Prostate gland (tissue), 2 donors: ENCODE data around the gene GNG13. TPM values are rescaled to one million over a fixed set of nuclear protein-coding genes. Genes with fewer than 3 reads are reported as not detected.

Source experiments
- DNase-seq: peaks from one replicate; pipeline ENCODE4 v3.0.0-alpha.2; 2019; ENCODE audit warnings: low spot score
- H3K27ac ChIP-seq, 2 donors: fragments of 200-600 bp; sonication (generic); 2 replicates each; pipeline ENCODE4 v1.5.1; 2017 to 2019
- H3K27me3 ChIP-seq: fragments of 200-600 bp; sonication (generic); replicated peaks from 2 replicates; pipeline ENCODE4 v1.5.1; 2019; ENCODE audit not compliant: insufficient read depth
- H3K36me3 ChIP-seq, 2 donors: fragments of 200-600 bp; sonication (generic); 1 replicate in 1 of 2; 2 replicates in 1 of 2; pipeline versions ENCODE4 v1.5.1 to v1.8.1; 2017 to 2019
- H3K4me1 ChIP-seq: fragments of 200-600 bp; sonication (generic); replicated peaks from 2 replicates; pipeline ENCODE4 v1.5.1; 2019
- H3K4me3 ChIP-seq, 2 donors: fragments of 200-600 bp; sonication (generic); 2 replicates each; pipeline ENCODE4 v1.5.1; 2017 to 2019
- H3K9me3 ChIP-seq: fragments of 200-600 bp; sonication (generic); 2 replicates; pipeline ENCODE4 v1.5.1; 2017
- CTCF ChIP-seq, 4 experiments: fragments of 200-600 bp in 2 of 4; fragments of 450-650 bp in 2 of 4; sonication (generic) in 2 of 4; IDR thresholded peaks; 1 replicate in 3 of 4; 2 replicates in 1 of 4; pipeline ENCODE4 v1.5.1; 2016 to 2019; ENCODE audit warnings: antibody characterized with exemption in 4 of 4, mild to moderate bottlenecking in 2 of 4, moderate library complexity in 2 of 4
- POLR2A ChIP-seq: fragments of 450-650 bp; IDR thresholded peaks from one replicate; pipeline ENCODE4 v1.6.1; 2016; ENCODE audit warnings: antibody characterized with exemption, mild to moderate bottlenecking
- POLR2AphosphoS5 ChIP-seq: sonication (generic); formaldehyde crosslinking; IDR thresholded peaks from one replicate; pipeline ENCODE4 v1.6.1; 2017; ENCODE audit warnings: antibody characterized with exemption
- WGBS: methylation state at CpG from one replicate; pipeline ENCODE4 v1.1.5; 2018; 5-methylcytosine and 5-hydroxymethylcytosine counted together
- intact Hi-C: fragments of 100-400 bp; cut with DNase I; formaldehyde crosslinking; loops from one replicate; pipeline ENCODE4 v1.14.2; 2022
- total RNA-seq, 2 donors: library from RNA; depleted of rRNA; stranded (reverse); fragments of >200 nt; gene quantifications; one replicate each; pipeline ENCODE4 v1.1.0, GENCODE V29; 2016

The GNG13 gene
- total RNA-seq, 2 donors from 2014 or later: not detected

- no peaks in the 10 kb centered on the region for H3K4me1 ChIP-seq
- intact Hi-C loops: no loop called here
- no peaks in the 10 kb centered on the region for H3K36me3 ChIP-seq
- no peak overlapping the region for H3K4me3 ChIP-seq
- H3K27ac ChIP-seq: no peak overlapping the region
- 88% methylated on average over 4 of the region's 4 CpGs for WGBS
- TF ChIP-seq CTCF (IDR thresholded peaks at IDR 0.05) (no peak), POLR2AphosphoS5 (no peak), POLR2A (no peak)
- H3K9me3 ChIP-seq: no peaks in the 10 kb centered on the region
- H3K27me3 ChIP-seq: no peaks in the 10 kb centered on the region
- no peak for DNase-seq
Observed at GRCh38 chr16:836221-836620, 35.7 kb upstream of the GNG13 start.

GRCh38 chr16:835373-835772, 34.8 kb upstream of the GNG13 start:
- 95% methylated on average over 10 of the region's 10 CpGs for WGBS
- Histone ChIP-seq H3K4me3 (no peak overlapping the region), H3K4me1 (no peaks in the 10 kb centered on the region), H3K36me3 (no peaks in the 10 kb centered on the region), H3K9me3 (no peaks in the 10 kb centered on the region), H3K27ac (no peak overlapping the region), H3K27me3 (no peaks in the 10 kb centered on the region)
- TF ChIP-seq POLR2A: no peak
- no peak for TF ChIP-seq POLR2AphosphoS5
- TF ChIP-seq CTCF (IDR thresholded peaks at IDR 0.05): no peak
- intact Hi-C loops: no loop called here
- no peak for DNase-seq

GRCh38 chr16:833411-833810, 32.9 kb upstream of the GNG13 start:
- no peak for DNase-seq
- Histone ChIP-seq H3K9me3 (no peaks in the 10 kb centered on the region), H3K36me3 (no peaks in the 10 kb centered on the region), H3K4me3 (no peak overlapping the region), H3K27ac (no peak overlapping the region), H3K27me3 (no peaks in the 10 kb centered on the region), H3K4me1 (no peaks in the 10 kb centered on the region)
- TF ChIP-seq POLR2A (no peak), POLR2AphosphoS5 (no peak), CTCF (IDR thresholded peaks at IDR 0.05) (no peak)
- WGBS: 88% methylated on average over 14 of the region's 14 CpGs
- intact Hi-C loops: no loop called here

GRCh38 chr16:832652-833336, 32.3 kb upstream of the GNG13 start:
- H3K4me1 ChIP-seq: no peaks in the 10 kb centered on the region
- H3K4me3 ChIP-seq: no peak overlapping the region
- TF ChIP-seq POLR2AphosphoS5 (no peak), CTCF (IDR thresholded peaks at IDR 0.05) (no peak), POLR2A (no peak)
- H3K27me3 ChIP-seq: no peaks in the 10 kb centered on the region
- intact Hi-C loops: no loop called here
- no peak for DNase-seq
- WGBS: 22% methylated on average over 24 of the region's 35 CpGs
- no peak overlapping the region for H3K27ac ChIP-seq
- H3K36me3 ChIP-seq: no peaks in the 10 kb centered on the region
- no peaks in the 10 kb centered on the region for H3K9me3 ChIP-seq
